ENCODE measurements around the gene AARSD1.
"Not testable (repeated sequence)": the region's sequence is repeated elsewhere in the genome, so short reads cannot be mapped to it uniquely, and the experiment has no call there.

Gene AARSD1

GRCh38 chr17:42920106-42920900 lies 44.0 kb downstream of the AARSD1 start:
- CTCF ChIA-PET: interaction anchor here (1.7 kb wide), 1 partner anchor 8 kb away, joined by 6 read pairs; no protein-coding TSS in a partner anchor
- Mint-ChIP-seq H3K4me3 (no peak overlapping the region), H3K27ac (no peak overlapping the region), H3K4me1 (no peaks in the 10 kb centered on the region), H3K27me3 (peaks cover 36% of the 10 kb centered on the region), H3K36me3 (no peaks in the 10 kb centered on the region), H3K9me3 (no peaks in the 10 kb centered on the region)
- no peak for DNase-seq

- H3K4me3 Mint-ChIP-seq, H3K4me1 Mint-ChIP-seq, DNase-seq, H3K9me3 Mint-ChIP-seq, H3K27ac Mint-ChIP-seq, H3K36me3 Mint-ChIP-seq: not testable (repeated sequence)
- H3K27me3 Mint-ChIP-seq: peaks cover 32% of the 10 kb centered on the region
- CTCF ChIA-PET: interaction anchor here (1.7 kb wide), 1 partner anchor 9 kb away, joined by 6 read pairs; no protein-coding TSS in a partner anchor
Observed at GRCh38 chr17:42919522-42920077, 44.7 kb downstream of the AARSD1 start.

- Mint-ChIP-seq H3K9me3 (no peaks in the 10 kb centered on the region), H3K4me3 (no peak overlapping the region), H3K27ac (no peak overlapping the region), H3K4me1 (no peaks in the 10 kb centered on the region), H3K36me3 (no peaks in the 10 kb centered on the region), H3K27me3 (peaks cover 32% of the 10 kb centered on the region)
- DNase-seq: no peak
- CTCF ChIA-PET: interaction anchor here (1.7 kb wide), 2 partner anchors 9 to 10 kb away, joined by 6 read pairs; no protein-coding TSS in a partner anchor
Observed at GRCh38 chr17:42918902-42919521, 45.2 kb downstream of the AARSD1 start.

GRCh38 chr17:42917236-42917603 lies 47.0 kb downstream of the AARSD1 start:
- H3K4me3 Mint-ChIP-seq: no peak overlapping the region
- no peak for DNase-seq
- no peaks in the 10 kb centered on the region for H3K36me3 Mint-ChIP-seq
- no peaks in the 10 kb centered on the region for H3K4me1 Mint-ChIP-seq
- H3K9me3 Mint-ChIP-seq: no peaks in the 10 kb centered on the region
- peaks cover 41% of the 10 kb centered on the region for H3K27me3 Mint-ChIP-seq
- no peak overlapping the region for H3K27ac Mint-ChIP-seq
- CTCF ChIA-PET: interaction anchor here (1.7 kb wide), 1 partner anchor 11 kb away, joined by 6 read pairs; no protein-coding TSS in a partner anchor

- CTCF ChIA-PET, H3K27ac Mint-ChIP-seq, DNase-seq, H3K9me3 Mint-ChIP-seq, H3K36me3 Mint-ChIP-seq, H3K4me1 Mint-ChIP-seq, H3K4me3 Mint-ChIP-seq: not testable (repeated sequence)
- peaks cover 37% of the 10 kb centered on the region for H3K27me3 Mint-ChIP-seq
Observed at GRCh38 chr17:42916388-42917235, 47.6 kb downstream of the AARSD1 start.

- CTCF ChIA-PET, H3K4me1 Mint-ChIP-seq: not testable (repeated sequence)
- peaks cover 36% of the 10 kb centered on the region for H3K27me3 Mint-ChIP-seq
Observed at GRCh38 chr17:42915288-42915687, 49.0 kb downstream of the AARSD1 start.

GRCh38 chr17:42913981-42914617 lies 50.2 kb downstream of the AARSD1 start:
- CTCF ChIA-PET: interaction anchor here (0.9 kb wide), 1 partner anchor 9 kb away, joined by 4 read pairs; no protein-coding TSS in a partner anchor
- H3K4me3 Mint-ChIP-seq: no peak overlapping the region
- peaks cover 24% of the 10 kb centered on the region for H3K27me3 Mint-ChIP-seq
- no peaks in the 10 kb centered on the region for H3K36me3 Mint-ChIP-seq
- no peaks in the 10 kb centered on the region for H3K4me1 Mint-ChIP-seq
- DNase-seq: no peak
- no peak overlapping the region for H3K27ac Mint-ChIP-seq
- no peaks in the 10 kb centered on the region for H3K9me3 Mint-ChIP-seq

More at GRCh38 chr17:42915288-42915687, 49.0 kb downstream of the AARSD1 start:
- DNase-seq, H3K4me3 Mint-ChIP-seq, H3K9me3 Mint-ChIP-seq, H3K27ac Mint-ChIP-seq, H3K36me3 Mint-ChIP-seq: not testable (repeated sequence)

- Mint-ChIP-seq H3K36me3 (no peaks in the 10 kb centered on the region), H3K4me1 (no peaks in the 10 kb centered on the region), H3K4me3 (no peak overlapping the region), H3K9me3 (no peaks in the 10 kb centered on the region), H3K27ac (no peak overlapping the region), H3K27me3 (peaks cover 23% of the 10 kb centered on the region)
- no peak for DNase-seq
- CTCF ChIA-PET: interaction anchor here (0.9 kb wide), 1 partner anchor 9 kb away, joined by 4 read pairs; no protein-coding TSS in a partner anchor
Observed at GRCh38 chr17:42913522-42913921, 50.7 kb downstream of the AARSD1 start.

GRCh38 chr17:42908872-42909700 lies 55.2 kb downstream of the AARSD1 start:
- Mint-ChIP-seq H3K27me3 (peaks cover 25% of the 10 kb centered on the region), H3K27ac (no peak overlapping the region), H3K4me3 (no peak overlapping the region), H3K4me1 (no peaks in the 10 kb centered on the region), H3K9me3 (no peaks in the 10 kb centered on the region), H3K36me3 (no peaks in the 10 kb centered on the region)
- CTCF ChIA-PET: no interaction called here
- no peak for DNase-seq

- CTCF ChIA-PET: no interaction called here
- H3K27ac Mint-ChIP-seq: no peak overlapping the region
- no peaks in the 10 kb centered on the region for H3K9me3 Mint-ChIP-seq
- DNase-seq: no peak
- H3K4me1 Mint-ChIP-seq: no peaks in the 10 kb centered on the region
- peaks cover 20% of the 10 kb centered on the region for H3K27me3 Mint-ChIP-seq
- H3K36me3 Mint-ChIP-seq: no peaks in the 10 kb centered on the region
- no peak overlapping the region for H3K4me3 Mint-ChIP-seq
Observed at GRCh38 chr17:42906772-42907446, 57.3 kb downstream of the AARSD1 start.

GRCh38 chr17:42904110-42904469 lies 60.2 kb downstream of the AARSD1 start:
- H3K4me1 Mint-ChIP-seq: no peaks in the 10 kb centered on the region
- DNase-seq: no peak
- no peaks in the 10 kb centered on the region for H3K9me3 Mint-ChIP-seq
- H3K27ac Mint-ChIP-seq: no peak overlapping the region
- H3K27me3 Mint-ChIP-seq: peaks cover 12% of the 10 kb centered on the region
- H3K4me3 Mint-ChIP-seq: no peak overlapping the region
- H3K36me3 Mint-ChIP-seq: no peaks in the 10 kb centered on the region
- CTCF ChIA-PET: no interaction called here

- no peaks in the 10 kb centered on the region for H3K4me1 Mint-ChIP-seq
- H3K9me3 Mint-ChIP-seq: no peaks in the 10 kb centered on the region
- CTCF ChIA-PET: no interaction called here
- no peak overlapping the region for H3K4me3 Mint-ChIP-seq
- no peak for DNase-seq
- no peak overlapping the region for H3K27ac Mint-ChIP-seq
- H3K27me3 Mint-ChIP-seq: peaks cover 20% of the 10 kb centered on the region
- no peaks in the 10 kb centered on the region for H3K36me3 Mint-ChIP-seq
Observed at GRCh38 chr17:42901535-42902229, 62.6 kb downstream of the AARSD1 start.
